NAMALWA (cell line): ENCODE results near the gene SNRNP27.
"Not testable (repeated sequence)": the region's sequence is repeated elsewhere in the genome, so short reads cannot be mapped to it uniquely, and the experiment has no call there.

Experiments
- DNase-seq: peaks from one replicate; pipeline ENCODE4 v3.0.0-alpha.2; 2015; ENCODE audit warnings: low spot score

Gene SNRNP27

GRCh38 chr2:69946351-69947324 lies 52.9 kb downstream of the SNRNP27 start:
- DNase-seq = peak; percentile 36

- DNase-seq = no peak
Observed at GRCh38 chr2:69947325-69947931, 53.7 kb downstream of the SNRNP27 start.

GRCh38 chr2:69948032-69948962 lies 54.5 kb downstream of the SNRNP27 start:
- DNase-seq = no peak

GRCh38 chr2:69948963-69949645 lies 55.3 kb downstream of the SNRNP27 start:
- DNase-seq = no peak

GRCh38 chr2:69950241-69950640 lies 56.5 kb downstream of the SNRNP27 start:
- no peak for DNase-seq

GRCh38 chr2:69950671-69951070 lies 56.9 kb downstream of the SNRNP27 start:
- DNase-seq = not testable (repeated sequence)

- DNase-seq = no peak
Observed at GRCh38 chr2:69952336-69953115, 58.8 kb downstream of the SNRNP27 start.

GRCh38 chr2:69954084-69954483 lies 60.3 kb downstream of the SNRNP27 start:
- DNase-seq = no peak
